H1 (cell line): ENCODE results near the gene ISOC1. TPM values are rescaled to one million over a fixed set of nuclear protein-coding genes. Genes with fewer than 3 reads are reported as not detected.

Experiments
- CTCF ChIA-PET: fragments of 300-600 bp; sonication (Branson Sonifier 250); formaldehyde crosslinking; loops from one replicate; lab custom pipeline; 2021; ENCODE audit not compliant: partially characterized antibody; lab: Charles Lee
- POLR2A ChIA-PET: fragments of 300-600 bp; sonication (Branson Sonifier 250); formaldehyde crosslinking; loops from one replicate; lab custom pipeline; 2021; ENCODE audit warnings: inconsistent platforms; ENCODE audit not compliant: partially characterized antibody; lab: Charles Lee
- DNase-seq, 2 experiments: peaks; one replicate each; pipeline versions ENCODE4 v3.0.0 to v3.0.0-alpha.2; 2010 to 2022; ENCODE audit warnings: low spot score in 2 of 2, low read depth in 1 of 2, mixed read lengths in 1 of 2
- FAIRE-seq: peaks from 2 replicates; lab custom pipeline; 2011; peaks lifted over from hg19 to GRCh38; lab: Jason Lieb, UNC
- H2AFZ ChIP-seq: 2 replicates; pipeline ENCODE4 v1.8.1; 2012; ENCODE audit warnings: low read length, inconsistent platforms
- H2AK5ac ChIP-seq: 2 replicates; pipeline ENCODE4 v1.6.1; 2013; ENCODE audit warnings: low read depth, low read length
- H2BK120ac ChIP-seq: replicated peaks from 2 replicates; pipeline ENCODE3; 2013; ENCODE audit warnings: low read depth, low read length, inconsistent platforms
- H2BK12ac ChIP-seq: 2 replicates; pipeline ENCODE4 v1.6.1; 2013; ENCODE audit warnings: low read depth, low read length
- H2BK15ac ChIP-seq: 2 replicates; pipeline ENCODE4 v1.6.1; 2013; ENCODE audit warnings: low read length
- H2BK20ac ChIP-seq: 2 replicates; pipeline ENCODE4 v1.6.1; 2013; ENCODE audit warnings: low read length
- H2BK5ac ChIP-seq: 2 replicates; pipeline ENCODE4 v1.6.1; 2013; ENCODE audit warnings: low read depth, low read length
- H3K14ac ChIP-seq: 2 replicates; pipeline ENCODE4 v1.6.1; 2013; ENCODE audit warnings: inconsistent platforms; ENCODE audit not compliant: insufficient read length
- H3K18ac ChIP-seq: 2 replicates; pipeline ENCODE4 v1.6.1; 2013; ENCODE audit warnings: low read length; ENCODE audit errors: extremely low read depth
- H3K23ac ChIP-seq: 2 replicates; pipeline ENCODE4 v1.6.1; 2013; ENCODE audit warnings: inconsistent platforms; ENCODE audit not compliant: insufficient read length
- H3K23me2 ChIP-seq: 2 replicates; pipeline ENCODE4 v1.6.1; 2013; ENCODE audit warnings: low read depth, low read length
- H3K27ac ChIP-seq: 2 replicates; pipeline ENCODE4 v1.6.1; 2011; ENCODE audit warnings: low read depth, low read length, inconsistent platforms
- H3K27me3 ChIP-seq, 4 experiments: replicated peaks in 1 of 4; 1 replicate in 1 of 4; 2 replicates in 3 of 4; pipeline versions ENCODE4 v1.6.1 to v1.8.1; 2011 to 2013; ENCODE audit warnings: low read length in 3 of 4, mild to moderate bottlenecking in 3 of 4, inconsistent platforms in 2 of 4, mixed read lengths in 2 of 4, moderate library complexity in 1 of 4; ENCODE audit not compliant: control insufficient read depth in 3 of 4, insufficient read depth in 3 of 4; ENCODE audit errors: extremely low read depth in 1 of 4
- H3K36me3 ChIP-seq, 4 experiments: 2 replicates each; pipeline versions ENCODE4 v1.6.1 to v1.8.1; 2011 to 2013; ENCODE audit warnings: mild to moderate bottlenecking in 4 of 4, low read length in 3 of 4, moderate library complexity in 2 of 4, control low read depth in 1 of 4, inconsistent platforms in 1 of 4; ENCODE audit not compliant: insufficient read depth in 4 of 4, control insufficient read depth in 2 of 4
- H3K4ac ChIP-seq: replicated peaks from 2 replicates; pipeline ENCODE3; 2013; ENCODE audit warnings: low read length, low read depth, mixed read lengths, inconsistent platforms; ENCODE audit not compliant: insufficient read length
- H3K4me1 ChIP-seq, 4 experiments: replicated peaks in 1 of 4; 1 replicate in 1 of 4; 2 replicates in 3 of 4; pipeline versions ENCODE4 v1.6.1 to v1.8.1; 2011 to 2013; ENCODE audit warnings: low read length in 3 of 4, inconsistent platforms in 2 of 4, mixed read lengths in 1 of 4; ENCODE audit not compliant: insufficient read depth in 4 of 4, control insufficient read depth in 3 of 4
- H3K4me2 ChIP-seq, 2 experiments: 2 replicates each; pipeline versions ENCODE4 v1.6.1 to v1.8.1; 2011 to 2013; ENCODE audit warnings: low read depth in 2 of 2, low read length in 2 of 2, control low read depth in 1 of 2, inconsistent platforms in 1 of 2, mild to moderate bottlenecking in 1 of 2; ENCODE audit not compliant: insufficient read depth in 1 of 2
- H3K4me3 ChIP-seq, 4 experiments: fragments of 200-600, 300-600 bp in 1 of 4; sonication (generic), shearing (Covaris generic), sonication (Bioruptor Twin) in 1 of 4; 2 replicates each; pipeline versions ENCODE4 v1.5.1 to v1.8.1; 2011 to 2016; ENCODE audit warnings: low read length in 4 of 4, low read depth in 3 of 4, control low read depth in 2 of 4, inconsistent platforms in 2 of 4, mild to moderate bottlenecking in 2 of 4, mixed read lengths in 1 of 4, moderate library complexity in 1 of 4; ENCODE audit not compliant: insufficient read depth in 2 of 4; ENCODE audit errors: extremely low read depth in 1 of 4
- H3K56ac ChIP-seq: replicated peaks from 2 replicates; pipeline ENCODE3; 2013; ENCODE audit warnings: low read depth, mild to moderate bottlenecking, mixed read lengths, low read length, inconsistent platforms; ENCODE audit not compliant: insufficient read length
- H3K79me1 ChIP-seq: 2 replicates; pipeline ENCODE4 v1.6.1; 2013; ENCODE audit warnings: low read depth, low read length, control low read depth
- H3K79me2 ChIP-seq, 2 experiments: 2 replicates each; pipeline versions ENCODE4 v1.6.1 to v1.8.1; 2012 to 2013; ENCODE audit warnings: low read length in 2 of 2, mild to moderate bottlenecking in 2 of 2, inconsistent platforms in 1 of 2; ENCODE audit not compliant: insufficient read depth in 2 of 2, control insufficient read depth in 1 of 2
- H3K9ac ChIP-seq, 4 experiments: replicated peaks in 1 of 4; 1 replicate in 1 of 4; 2 replicates in 3 of 4; pipeline versions ENCODE4 v1.6.1 to v1.8.1; 2011 to 2013; ENCODE audit warnings: low read depth in 3 of 4, low read length in 3 of 4, control low read depth in 2 of 4, mild to moderate bottlenecking in 2 of 4, moderate library complexity in 2 of 4, inconsistent platforms in 1 of 4; ENCODE audit errors: extremely low read depth in 1 of 4
- H3K9me3 ChIP-seq, 2 experiments: 2 replicates each; pipeline versions ENCODE4 v1.6.1 to v1.8.1; 2012 to 2013; ENCODE audit warnings: mild to moderate bottlenecking in 2 of 2, moderate library complexity in 2 of 2, control low read depth in 1 of 2, inconsistent platforms in 1 of 2, low read depth in 1 of 2, low read length in 1 of 2, mixed read lengths in 1 of 2; ENCODE audit not compliant: insufficient read depth in 2 of 2
- H4K20me1 ChIP-seq, 2 experiments: replicated peaks in 1 of 2; 2 replicates each; pipeline versions ENCODE3 to v1.8.1; 2011 to 2013; ENCODE audit warnings: inconsistent platforms in 2 of 2, low read length in 2 of 2, mild to moderate bottlenecking in 1 of 2; ENCODE audit not compliant: insufficient read depth in 2 of 2, control insufficient read depth in 1 of 2
- H4K5ac ChIP-seq: 2 replicates; pipeline ENCODE4 v1.6.1; 2013; ENCODE audit warnings: low read length, low read depth, mixed read lengths, inconsistent platforms; ENCODE audit not compliant: insufficient read length
- H4K8ac ChIP-seq: 2 replicates; pipeline ENCODE4 v1.8.0; 2013; ENCODE audit warnings: mild to moderate bottlenecking, moderate library complexity, low read length, inconsistent platforms; ENCODE audit not compliant: insufficient read depth; ENCODE audit errors: extremely low read depth
- H4K91ac ChIP-seq: replicated peaks from 2 replicates; pipeline ENCODE3; 2013; ENCODE audit warnings: low read length, mixed read lengths, inconsistent platforms; ENCODE audit not compliant: insufficient read length
- RBBP5 ChIP-seq: IDR thresholded peaks from 2 replicates; pipeline ENCODE4 v1.7.1; 2012; ENCODE audit warnings: low read depth, mild to moderate bottlenecking, inconsistent platforms, low read length, moderate library complexity, borderline replicate concordance
- WGBS, 2 experiments: shearing (Covaris generic) in 1 of 2; methylation state at CpG; one replicate each; pipeline versions ENCODE4 v1.1.6 to v1.1.7; 2013 to 2015; ENCODE audit warnings: low lambda C conversion rate in 2 of 2, mixed read lengths in 2 of 2, inconsistent platforms in 1 of 2, low coverage in 1 of 2, missing lambda C conversion rate in 1 of 2; ENCODE audit not compliant: insufficient replicate concordance in 2 of 2, insufficient coverage in 1 of 2, insufficient read length in 1 of 2; ENCODE audit errors: extremely low coverage in 1 of 2, missing lambda C conversion rate in 1 of 2; 5-methylcytosine and 5-hydroxymethylcytosine counted together
- polyA plus RNA-seq, 7 experiments: library from polyadenylated mRNA; depleted of rRNA in 3 of 7; stranded (reverse) in 5 of 7; unstranded in 2 of 7; fragments of >200 nt in 5 of 7; fragments of 200-250 nt in 2 of 7; gene quantifications; 1 replicate in 5 of 7; 2 replicates in 1 of 7; 4 replicates in 1 of 7; pipeline versions ENCODE4 v1.2.1 to v1.2.3, GENCODE V29; 2011 to 2013; ENCODE audit warnings: missing spikeins in 2 of 7, mixed read lengths in 2 of 7
- total RNA-seq: library from RNA; stranded (reverse); fragmentation: NEBNext Ultra II Directional; extraction: Animal tissue kit (Norgen Biotek cat#: 25700); gene quantifications from 2 replicates; pipeline ENCODE4 v1.2.1, GENCODE V29; 2021

Gene ISOC1
- total and polyA plus RNA-seq, 2 of the 8 experiments (the other 6 are each of a cell fraction or from before 2014, with no cell fraction given), result 27.7 to 34.9 TPM

DNA sequence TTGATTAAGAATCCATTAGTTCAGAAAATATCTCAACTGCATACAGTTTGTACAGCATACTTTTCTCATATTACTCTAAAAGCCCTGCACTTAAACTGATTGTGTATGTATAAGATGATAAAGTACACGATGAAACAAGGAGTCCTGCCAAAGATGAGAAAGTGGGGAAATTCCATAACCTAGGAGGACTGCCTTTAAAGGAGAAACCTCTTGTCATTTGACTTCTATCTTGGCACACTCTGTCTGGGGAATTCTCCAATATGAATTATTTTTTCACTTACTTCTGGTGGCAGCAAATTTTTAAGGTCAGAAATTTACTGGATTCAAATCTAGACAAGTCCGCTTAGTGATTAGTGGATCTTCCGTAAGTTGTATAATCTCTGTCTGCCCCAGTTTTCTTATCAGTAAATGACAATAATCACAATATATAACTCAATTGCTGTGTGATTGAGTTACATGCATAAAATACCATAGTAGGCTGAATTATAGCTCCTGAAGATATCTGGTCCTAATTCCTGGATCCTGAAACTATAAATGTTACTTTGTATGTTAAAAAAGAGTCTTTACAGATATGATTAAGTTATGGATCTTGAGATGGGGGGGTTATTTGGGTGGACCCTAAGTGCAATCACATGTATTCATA is 17.0 kb upstream of the ISOC1 start:
- Histone ChIP-seq H3K36me3 (no peaks in the 10 kb centered on the region), H4K8ac (no peak overlapping the region), H3K14ac (no peak overlapping the region), H3K18ac (no peak overlapping the region), H4K91ac (no peak overlapping the region), H3K9me3 (no peaks in the 10 kb centered on the region), H3K79me2 (no peaks in the 10 kb centered on the region), H3K4ac (no peak overlapping the region), H3K4me2 (no peak overlapping the region), H2BK12ac (no peak overlapping the region), H3K79me1 (no peaks in the 10 kb centered on the region), H3K56ac (no peak overlapping the region), H2AFZ (no peak overlapping the region), H3K27me3 (no peaks in the 10 kb centered on the region), H3K4me3 (no peak overlapping the region), H3K27ac (no peak overlapping the region), H2BK20ac (no peak overlapping the region), H2AK5ac (no peak overlapping the region), H2BK5ac (no peak overlapping the region), H3K9ac (no peak overlapping the region), H3K23ac (no peak overlapping the region), H4K20me1 (no peaks in the 10 kb centered on the region), H3K23me2 (no peaks in the 10 kb centered on the region), H2BK15ac (no peak overlapping the region), H4K5ac (no peak overlapping the region), H3K4me1 (no peaks in the 10 kb centered on the region), H2BK120ac (no peak overlapping the region)
- 92% methylated on average over 3 of the region's 3 CpGs; no CpG with 5 or more reads in 1 of the 2 experiments for WGBS, 2 experiments
- FAIRE-seq (no peak), DNase-seq (no peak)
- no peak for TF ChIP-seq RBBP5
- POLR2A ChIA-PET, result no interaction called here
- CTCF ChIA-PET, result interaction anchor here (0.7 to 1.5 kb wide), 3 partner anchors 9 to 47 kb away, joined by 3 read pairs; no protein-coding TSS in a partner anchor
